K562 (cell line): ENCODE measurements around the gene MBOAT7. TPM values are rescaled to one million over a fixed set of nuclear protein-coding genes. Genes with fewer than 3 reads are reported as not detected.
A peak's percentile ranks its signal among the peaks of the same experiment; 100 is the strongest.

ENCODE experiments used
- ARID2 ChIP-seq: fragments of 450-650 bp; IDR thresholded peaks from 2 replicates; pipeline ENCODE4 v1.6.1; 2017; ENCODE audit warnings: antibody characterized with exemption, mild to moderate bottlenecking
- CBX1 ChIP-seq: sonication (generic); IDR thresholded peaks from 2 replicates; pipeline ENCODE4 v1.6.1; 2016; ENCODE audit warnings: antibody characterized with exemption, low read depth, mild to moderate bottlenecking
- DMBX1 ChIP-seq: fragments of 250-450 bp; sonication (Bioruptor Pico); IDR thresholded peaks from 2 replicates; pipeline ENCODE4 v1.8.0; 2022; ENCODE audit warnings: inconsistent platforms, mild to moderate bottlenecking, moderate library complexity, borderline replicate concordance
- DPF2 ChIP-seq: fragments of 450-650 bp; IDR thresholded peaks from 2 replicates; pipeline ENCODE4 v1.6.1; 2016
- HMGN3 ChIP-seq: IDR thresholded peaks from 2 replicates; pipeline ENCODE4 v1.6.1; 2011; ENCODE audit warnings: borderline replicate concordance, low read depth, mild to moderate bottlenecking, mixed read lengths, low read length; ENCODE audit not compliant: insufficient read length; ENCODE audit errors: extremely low read depth
- KDM4B ChIP-seq, 2 experiments: fragments of 450-650 bp in 1 of 2; sonication (generic) in 1 of 2; IDR thresholded peaks; 2 replicates each; pipeline ENCODE4 v1.6.1; 2016 to 2017; ENCODE audit warnings: borderline replicate concordance in 2 of 2, antibody characterized with exemption in 1 of 2, low read depth in 1 of 2, mild to moderate bottlenecking in 1 of 2
- NFIX ChIP-seq: fragments of 250-450 bp; sonication (Bioruptor Pico); IDR thresholded peaks from 2 replicates; pipeline ENCODE4 v1.4.0; 2020; ENCODE audit warnings: low read depth, mild to moderate bottlenecking, moderate library complexity
- NR2C2 ChIP-seq, 2 experiments: fragments of 200-800 bp in 1 of 2; sonication (Bioruptor generic) in 1 of 2; sonication (generic) in 1 of 2; formaldehyde crosslinking in 1 of 2; IDR thresholded peaks; 2 replicates each; pipeline versions ENCODE4 v1.6.1 to v1.8.0; 2016 to 2022; ENCODE audit warnings: mild to moderate bottlenecking in 1 of 2, missing compliant biosample characterization in 1 of 2, missing genetic modification characterization in 1 of 2, missing genetic modification reagents in 1 of 2
- PHF20 ChIP-seq: fragments of 450-650 bp; IDR thresholded peaks from 2 replicates; pipeline ENCODE4 v1.6.1; 2018; ENCODE audit not compliant: partially characterized antibody
- SLC30A9 ChIP-seq: fragments of 250-450 bp; sonication (Bioruptor Pico); IDR thresholded peaks from 2 replicates; pipeline ENCODE4 v1.8.0; 2022; ENCODE audit warnings: mild to moderate bottlenecking, moderate library complexity
- ZC3H11A ChIP-seq: IDR thresholded peaks from 2 replicates; pipeline ENCODE4 v1.6.1; 2012; ENCODE audit warnings: low read depth, low read length, improper control_type of control experiment
- ZNF41 ChIP-seq: fragments of 250-450 bp; sonication (Bioruptor Pico); conservative IDR thresholded peaks from 2 replicates; pipeline ENCODE4 v1.4.0; 2020; ENCODE audit warnings: mild to moderate bottlenecking
- polyA plus RNA-seq, 8 experiments: library from polyadenylated mRNA; depleted of rRNA in 4 of 8; stranded (reverse) in 5 of 8; unstranded in 3 of 8; fragments of >200 nt; fragmentation: Nextera tagmentation in 2 of 8; fragmentation: Illumina TruSeq in 1 of 8; extraction: Ambion mirVana in 2 of 8; extraction: Trizol in 1 of 8; gene quantifications; 2 replicates each; pipeline versions ENCODE4 v1.2.1 to v1.2.3, GENCODE V29; 2011 to 2014; ENCODE audit warnings: inconsistent platforms in 1 of 8, missing spikeins in 1 of 8
- total RNA-seq, 7 experiments: library from RNA; depleted of rRNA in 6 of 7; stranded (reverse); fragments of >200 nt in 6 of 7; fragmentation: Illumina TruSeq in 2 of 7; extraction: Trizol in 2 of 7; gene quantifications; 2 replicates each; pipeline versions ENCODE4 v1.2.1 to v1.2.3, GENCODE V29; 2011 to 2021; ENCODE audit warnings: low replicate concordance in 1 of 7
- TF ChIP-seq, protein P1 (sequence below): fragments of 450-650 bp; conservative IDR thresholded peaks from 2 replicates; pipeline ENCODE4 v1.6.1; 2016; ENCODE audit warnings: missing genetic modification characterization, low read depth, mild to moderate bottlenecking, control low read depth, missing compliant biosample characterization
- TF ChIP-seq, protein P2 (sequence below): fragments of 250-450 bp; sonication (Bioruptor Pico); IDR thresholded peaks from 2 replicates; pipeline ENCODE4 v1.8.0; 2021; ENCODE audit warnings: moderate library complexity, mild to moderate bottlenecking, inconsistent platforms
- TF ChIP-seq, protein P3 (sequence below), 2 experiments: fragments of 450-650 bp; IDR thresholded peaks; 2 replicates each; pipeline ENCODE4 v1.6.1; 2016
- TF ChIP-seq, protein P4 (sequence below): sonication (generic); formaldehyde crosslinking; IDR thresholded peaks from 2 replicates; pipeline ENCODE4 v1.8.0; 2022; ENCODE audit warnings: mild to moderate bottlenecking, missing genetic modification reagents, borderline replicate concordance
- TF ChIP-seq, protein P5 (sequence below): fragments of 250-450 bp; sonication (Bioruptor Pico); IDR thresholded peaks from 2 replicates; pipeline ENCODE4 v1.5.0; 2021; ENCODE audit warnings: mild to moderate bottlenecking, borderline replicate concordance

Gene MBOAT7
- total and polyA plus RNA-seq, 9 of the 15 experiments (the other 6 are each of a cell fraction or from before 2014, with no cell fraction given) = 1.4 to 153 (median 56.1) TPM

DNA sequence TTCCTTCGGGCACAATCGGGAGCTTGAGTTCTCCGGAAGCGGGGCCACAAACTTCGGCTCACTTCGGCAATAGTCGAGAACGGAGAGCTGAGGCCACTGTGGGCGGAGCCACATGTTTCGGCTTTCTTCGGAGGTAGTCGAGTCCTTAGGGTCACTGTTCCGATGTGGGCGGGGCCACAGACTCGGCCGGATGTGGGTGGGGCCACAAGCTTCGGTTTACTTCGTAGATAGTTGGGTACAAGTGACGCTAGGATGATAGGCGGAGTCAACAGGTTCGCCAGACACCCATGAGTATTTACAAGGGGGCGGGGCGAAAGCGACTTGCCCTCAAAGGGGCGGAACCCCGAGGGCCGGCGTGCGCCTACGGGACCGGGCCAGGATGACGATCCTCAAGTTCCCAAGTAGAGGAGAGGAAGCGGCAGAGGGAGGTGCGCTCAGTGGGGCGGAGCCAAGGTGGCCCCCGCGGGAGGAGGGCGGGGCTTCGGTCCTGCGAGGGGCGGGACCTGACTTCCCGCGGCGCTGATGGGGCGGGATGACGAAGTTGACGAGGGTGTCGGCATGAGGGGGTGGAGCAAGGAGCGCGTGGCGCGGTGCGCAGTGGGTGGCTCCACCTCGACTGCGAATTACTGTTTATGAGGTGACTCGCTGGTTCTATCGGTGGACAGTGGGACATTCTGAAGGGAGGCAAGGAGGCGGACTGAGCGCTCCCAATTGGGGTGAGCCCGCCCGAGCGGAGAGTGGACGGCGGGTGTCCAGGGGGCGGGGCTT lies 539 bp upstream of the MBOAT7 start (continued):
- TF ChIP-seq, protein P1, sequence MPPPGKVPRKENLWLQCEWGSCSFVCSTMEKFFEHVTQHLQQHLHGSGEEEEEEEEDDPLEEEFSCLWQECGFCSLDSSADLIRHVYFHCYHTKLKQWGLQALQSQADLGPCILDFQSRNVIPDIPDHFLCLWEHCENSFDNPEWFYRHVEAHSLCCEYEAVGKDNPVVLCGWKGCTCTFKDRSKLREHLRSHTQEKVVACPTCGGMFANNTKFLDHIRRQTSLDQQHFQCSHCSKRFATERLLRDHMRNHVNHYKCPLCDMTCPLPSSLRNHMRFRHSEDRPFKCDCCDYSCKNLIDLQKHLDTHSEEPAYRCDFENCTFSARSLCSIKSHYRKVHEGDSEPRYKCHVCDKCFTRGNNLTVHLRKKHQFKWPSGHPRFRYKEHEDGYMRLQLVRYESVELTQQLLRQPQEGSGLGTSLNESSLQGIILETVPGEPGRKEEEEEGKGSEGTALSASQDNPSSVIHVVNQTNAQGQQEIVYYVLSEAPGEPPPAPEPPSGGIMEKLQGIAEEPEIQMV (tag) = no peak
- TF ChIP-seq SLC30A9 (CRISPR knock-in tag) (no peak), DMBX1 (CRISPR knock-in tag) (no peak), NR2C2 (CRISPR knock-in tag; IDR thresholded peaks at IDR 0.05) (no peak), NR2C2 (tag; IDR thresholded peaks at IDR 0.05) (peak; percentile 40; the same call in 1 of the 2 replicates), PHF20 (no peak), NFIX (CRISPR knock-in tag) (no peak), KDM4B (IDR thresholded peaks at IDR 0.05; ENCODE audit: borderline replicate concordance in 2 of 2, low read depth in 1 of 2) (no peak), HMGN3 (peak; percentile 23), DPF2 (peak; percentile 66; the same call in 1 of the 2 replicates), ARID2 (no peak), ZNF41 (CRISPR knock-in tag) (no peak), ZC3H11A (no peak), CBX1 (no peak)
- TF ChIP-seq, protein P2, sequence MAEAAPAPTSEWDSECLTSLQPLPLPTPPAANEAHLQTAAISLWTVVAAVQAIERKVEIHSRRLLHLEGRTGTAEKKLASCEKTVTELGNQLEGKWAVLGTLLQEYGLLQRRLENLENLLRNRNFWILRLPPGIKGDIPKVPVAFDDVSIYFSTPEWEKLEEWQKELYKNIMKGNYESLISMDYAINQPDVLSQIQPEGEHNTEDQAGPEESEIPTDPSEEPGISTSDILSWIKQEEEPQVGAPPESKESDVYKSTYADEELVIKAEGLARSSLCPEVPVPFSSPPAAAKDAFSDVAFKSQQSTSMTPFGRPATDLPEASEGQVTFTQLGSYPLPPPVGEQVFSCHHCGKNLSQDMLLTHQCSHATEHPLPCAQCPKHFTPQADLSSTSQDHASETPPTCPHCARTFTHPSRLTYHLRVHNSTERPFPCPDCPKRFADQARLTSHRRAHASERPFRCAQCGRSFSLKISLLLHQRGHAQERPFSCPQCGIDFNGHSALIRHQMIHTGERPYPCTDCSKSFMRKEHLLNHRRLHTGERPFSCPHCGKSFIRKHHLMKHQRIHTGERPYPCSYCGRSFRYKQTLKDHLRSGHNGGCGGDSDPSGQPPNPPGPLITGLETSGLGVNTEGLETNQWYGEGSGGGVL = no peak
- TF ChIP-seq, protein P3, sequence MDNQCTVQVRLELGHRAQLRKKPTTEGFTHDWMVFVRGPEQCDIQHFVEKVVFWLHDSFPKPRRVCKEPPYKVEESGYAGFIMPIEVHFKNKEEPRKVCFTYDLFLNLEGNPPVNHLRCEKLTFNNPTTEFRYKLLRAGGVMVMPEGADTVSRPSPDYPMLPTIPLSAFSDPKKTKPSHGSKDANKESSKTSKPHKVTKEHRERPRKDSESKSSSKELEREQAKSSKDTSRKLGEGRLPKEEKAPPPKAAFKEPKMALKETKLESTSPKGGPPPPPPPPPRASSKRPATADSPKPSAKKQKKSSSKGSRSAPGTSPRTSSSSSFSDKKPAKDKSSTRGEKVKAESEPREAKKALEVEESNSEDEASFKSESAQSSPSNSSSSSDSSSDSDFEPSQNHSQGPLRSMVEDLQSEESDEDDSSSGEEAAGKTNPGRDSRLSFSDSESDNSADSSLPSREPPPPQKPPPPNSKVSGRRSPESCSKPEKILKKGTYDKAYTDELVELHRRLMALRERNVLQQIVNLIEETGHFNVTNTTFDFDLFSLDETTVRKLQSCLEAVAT (IDR thresholded peaks at IDR 0.05) = peak in 1 of 2 experiments; percentile 25; a peak in 1 of 4 replicates
- TF ChIP-seq, protein P4, sequence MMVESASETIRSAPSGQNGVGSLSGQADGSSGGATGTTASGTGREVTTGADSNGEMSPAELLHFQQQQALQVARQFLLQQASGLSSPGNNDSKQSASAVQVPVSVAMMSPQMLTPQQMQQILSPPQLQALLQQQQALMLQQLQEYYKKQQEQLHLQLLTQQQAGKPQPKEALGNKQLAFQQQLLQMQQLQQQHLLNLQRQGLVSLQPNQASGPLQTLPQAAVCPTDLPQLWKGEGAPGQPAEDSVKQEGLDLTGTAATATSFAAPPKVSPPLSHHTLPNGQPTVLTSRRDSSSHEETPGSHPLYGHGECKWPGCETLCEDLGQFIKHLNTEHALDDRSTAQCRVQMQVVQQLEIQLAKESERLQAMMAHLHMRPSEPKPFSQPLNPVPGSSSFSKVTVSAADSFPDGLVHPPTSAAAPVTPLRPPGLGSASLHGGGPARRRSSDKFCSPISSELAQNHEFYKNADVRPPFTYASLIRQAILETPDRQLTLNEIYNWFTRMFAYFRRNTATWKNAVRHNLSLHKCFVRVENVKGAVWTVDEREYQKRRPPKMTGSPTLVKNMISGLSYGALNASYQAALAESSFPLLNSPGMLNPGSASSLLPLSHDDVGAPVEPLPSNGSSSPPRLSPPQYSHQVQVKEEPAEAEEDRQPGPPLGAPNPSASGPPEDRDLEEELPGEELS = no peak
- TF ChIP-seq, protein P5, sequence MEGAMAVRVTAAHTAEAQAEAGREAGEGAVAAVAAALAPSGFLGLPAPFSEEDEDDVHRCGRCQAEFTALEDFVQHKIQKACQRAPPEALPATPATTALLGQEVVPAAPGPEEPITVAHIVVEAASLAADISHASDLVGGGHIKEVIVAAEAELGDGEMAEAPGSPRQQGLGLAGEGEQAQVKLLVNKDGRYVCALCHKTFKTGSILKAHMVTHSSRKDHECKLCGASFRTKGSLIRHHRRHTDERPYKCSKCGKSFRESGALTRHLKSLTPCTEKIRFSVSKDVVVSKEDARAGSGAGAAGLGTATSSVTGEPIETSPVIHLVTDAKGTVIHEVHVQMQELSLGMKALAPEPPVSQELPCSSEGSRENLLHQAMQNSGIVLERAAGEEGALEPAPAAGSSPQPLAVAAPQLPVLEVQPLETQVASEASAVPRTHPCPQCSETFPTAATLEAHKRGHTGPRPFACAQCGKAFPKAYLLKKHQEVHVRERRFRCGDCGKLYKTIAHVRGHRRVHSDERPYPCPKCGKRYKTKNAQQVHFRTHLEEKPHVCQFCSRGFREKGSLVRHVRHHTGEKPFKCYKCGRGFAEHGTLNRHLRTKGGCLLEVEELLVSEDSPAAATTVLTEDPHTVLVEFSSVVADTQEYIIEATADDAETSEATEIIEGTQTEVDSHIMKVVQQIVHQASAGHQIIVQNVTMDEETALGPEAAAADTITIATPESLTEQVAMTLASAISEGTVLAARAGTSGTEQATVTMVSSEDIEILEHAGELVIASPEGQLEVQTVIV (CRISPR knock-in tag) = no peak
